GM06990 (cell line): Measurements from ENCODE around the gene RBPMS2.

Source experiments
- DNase-seq: peaks from one replicate; pipeline ENCODE4 v3.0.0-alpha.2; 2011; ENCODE audit not compliant: insufficient read length; ENCODE audit errors: extremely low read depth
- H3K27me3 ChIP-seq: replicated peaks from 2 replicates; pipeline ENCODE4 v1.6.0; 2011; ENCODE audit warnings: low read length; ENCODE audit not compliant: control insufficient read depth, insufficient read depth
- H3K36me3 ChIP-seq: 2 replicates; pipeline ENCODE4 v1.5.1; 2011; ENCODE audit warnings: low read length; ENCODE audit not compliant: control insufficient read depth, insufficient read depth
- H3K4me3 ChIP-seq: replicated peaks from 2 replicates; pipeline ENCODE4 v1.5.1; 2011; ENCODE audit warnings: low read depth, mild to moderate bottlenecking, control low read depth, low read length
- CTCF ChIP-seq: IDR thresholded peaks from 2 replicates; pipeline ENCODE4 v1.5.1; 2011; ENCODE audit warnings: low read length, control low read depth, mild to moderate bottlenecking, inconsistent platforms; ENCODE audit not compliant: insufficient read depth, poor library complexity, severe bottlenecking

The RBPMS2 gene

GRCh38 chr15:64738226-64739095, 36.9 kb downstream of the RBPMS2 start:
- no peak for TF ChIP-seq CTCF
- H3K27me3 ChIP-seq, result no peaks in the 10 kb centered on the region
- H3K4me3 ChIP-seq, result no peak overlapping the region
- DNase-seq, result no peak
- no peaks in the 10 kb centered on the region for H3K36me3 ChIP-seq

- H3K36me3 ChIP-seq, result no peaks in the 10 kb centered on the region
- no peak overlapping the region for H3K4me3 ChIP-seq
- TF ChIP-seq CTCF, result no peak
- DNase-seq, result no peak
- H3K27me3 ChIP-seq, result no peaks in the 10 kb centered on the region
These were observed 43.1 kb downstream of the RBPMS2 start for GRCh38 chr15:64732156-64732860.

GRCh38 chr15:64731805-64732151, 43.6 kb downstream of the RBPMS2 start:
- DNase-seq, result no peak
- H3K4me3 ChIP-seq, result no peak overlapping the region
- no peaks in the 10 kb centered on the region for H3K27me3 ChIP-seq
- TF ChIP-seq CTCF, result no peak
- H3K36me3 ChIP-seq, result no peaks in the 10 kb centered on the region

- no peak for DNase-seq
- Histone ChIP-seq H3K4me3 (no peak overlapping the region), H3K27me3 (no peaks in the 10 kb centered on the region), H3K36me3 (no peaks in the 10 kb centered on the region)
- peak; percentile 87 for TF ChIP-seq CTCF
These were observed 44.2 kb downstream of the RBPMS2 start for GRCh38 chr15:64731012-64731804.

GRCh38 chr15:64730151-64730550, 45.2 kb downstream of the RBPMS2 start:
- H3K27me3 ChIP-seq, result no peaks in the 10 kb centered on the region
- no peak for TF ChIP-seq CTCF
- no peak overlapping the region for H3K4me3 ChIP-seq
- DNase-seq, result no peak
- no peaks in the 10 kb centered on the region for H3K36me3 ChIP-seq
